ENCODE measurements around the gene CROCC.
"Not testable (repeated sequence)": the region's sequence is repeated elsewhere in the genome, so short reads cannot be mapped to it uniquely, and the experiment has no call there.

CROCC gene

DNA sequence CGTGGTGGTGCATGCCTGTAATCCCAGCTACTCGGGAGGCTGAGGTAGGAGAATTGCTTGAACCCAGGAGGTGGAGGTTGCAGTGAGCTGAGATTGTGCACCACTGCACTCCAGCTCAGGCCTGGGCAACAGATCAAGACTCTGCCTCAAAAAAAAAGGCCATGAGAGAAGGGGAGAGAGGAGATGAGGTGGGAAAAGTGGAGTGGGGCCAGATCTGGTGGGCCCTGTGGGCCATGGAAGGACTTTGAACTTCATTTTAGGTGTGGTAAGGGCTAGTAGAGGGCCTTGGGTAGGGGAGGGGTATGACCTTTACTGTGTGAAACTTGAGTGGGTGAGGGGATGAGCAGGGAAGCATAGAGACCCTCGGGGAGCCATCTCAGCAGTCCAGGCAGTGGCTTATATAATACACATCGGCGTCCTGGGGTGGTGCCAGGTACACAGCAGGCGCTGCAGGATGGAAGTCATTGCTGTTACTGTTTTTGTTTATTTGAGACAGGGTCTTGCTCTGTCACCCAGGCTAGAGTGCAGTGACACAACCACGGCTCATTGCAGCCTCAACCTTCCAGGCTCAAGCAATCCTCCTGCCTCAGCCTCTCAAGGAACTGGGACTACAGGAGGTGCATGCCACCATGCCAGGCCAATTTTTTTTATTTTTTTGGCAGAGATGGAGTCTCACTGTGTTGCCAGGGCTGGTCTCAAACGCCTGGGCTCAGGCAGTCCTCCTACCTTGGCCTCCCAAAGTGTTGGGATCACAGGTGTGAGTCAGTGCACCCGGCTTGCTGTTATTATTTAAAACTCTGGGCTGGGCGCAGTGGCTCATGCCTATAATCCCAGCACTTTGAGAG is 5.5 kb upstream of the CROCC start:
- not testable (repeated sequence) for DNase-seq

DNA sequence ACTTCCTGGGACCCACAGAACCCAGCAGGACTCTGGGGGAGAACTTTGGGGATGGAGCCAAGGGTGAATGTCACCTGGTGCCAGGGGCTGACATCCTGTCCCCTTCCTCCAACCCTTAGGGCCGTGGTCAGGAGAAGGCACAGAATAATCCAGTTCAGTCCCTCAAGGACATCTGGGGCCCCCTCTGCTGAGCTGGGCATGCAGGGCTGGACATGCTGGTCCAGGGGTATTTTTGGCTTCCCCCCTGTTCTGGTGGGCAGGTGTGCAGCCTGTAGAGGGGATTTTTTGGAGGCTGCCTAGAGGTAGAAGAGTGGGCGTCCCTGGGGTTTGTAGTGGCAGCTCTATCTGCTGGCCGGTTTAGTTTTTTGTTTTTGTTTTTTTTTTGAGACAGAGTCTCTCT is 3.4 kb upstream of the CROCC start:
- DNase-seq: no peak

DNA sequence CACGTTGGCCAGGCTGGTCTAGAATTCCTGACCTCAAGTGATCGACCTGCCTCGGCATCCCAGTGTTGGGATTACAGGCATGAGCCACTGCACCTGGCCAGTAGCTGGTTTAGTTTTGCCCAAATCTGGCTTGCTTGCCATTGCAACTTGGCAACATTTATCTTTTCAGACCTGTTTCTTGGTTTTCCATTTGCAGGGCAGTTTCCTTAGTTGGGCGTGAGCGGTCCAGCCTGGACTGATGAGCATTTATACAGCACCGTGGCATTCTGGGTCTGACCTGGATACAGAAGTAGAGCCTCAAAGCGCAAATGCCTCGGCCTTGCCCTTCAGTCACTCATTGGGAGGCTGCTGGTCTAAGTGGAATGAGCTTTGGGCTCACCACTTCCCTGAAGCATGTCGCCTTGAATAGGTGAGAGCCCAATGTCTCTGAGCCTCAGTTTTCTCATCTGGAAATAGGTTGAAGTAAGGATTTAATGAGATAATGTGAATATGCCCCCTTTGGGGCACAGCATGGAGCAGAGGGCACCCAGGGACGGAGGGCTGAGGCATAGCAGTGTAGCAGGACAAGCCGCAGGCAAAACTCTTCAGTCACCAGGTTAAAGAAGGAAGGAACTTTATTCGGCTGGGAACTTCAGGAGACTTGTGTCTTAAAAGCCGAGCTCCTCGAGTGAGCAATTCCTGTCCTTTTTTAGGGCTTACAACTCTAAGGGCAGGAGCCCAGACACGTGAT is 2.6 kb upstream of the CROCC start:
- not testable (repeated sequence) for DNase-seq

DNA sequence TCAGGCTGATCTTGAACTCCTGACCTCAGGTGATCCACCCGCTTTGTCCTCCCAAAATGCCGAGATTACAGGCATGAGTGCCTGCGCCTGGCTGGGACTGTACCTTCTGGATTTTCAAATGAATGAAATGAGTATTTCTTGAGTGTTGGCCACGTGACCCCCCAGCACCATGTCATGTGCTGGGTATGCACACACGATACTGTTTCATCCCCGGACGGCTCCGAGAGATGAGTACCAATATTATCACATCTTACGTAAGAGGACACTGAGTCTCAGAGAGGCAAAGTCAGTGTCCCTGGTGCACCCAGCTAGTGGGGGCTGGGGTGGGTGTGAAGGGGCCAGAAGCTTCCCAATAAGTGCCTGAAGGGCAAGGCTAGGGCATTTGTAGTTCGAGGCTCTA is 780 bp upstream of the CROCC start:
- DNase-seq: no peak

DNA sequence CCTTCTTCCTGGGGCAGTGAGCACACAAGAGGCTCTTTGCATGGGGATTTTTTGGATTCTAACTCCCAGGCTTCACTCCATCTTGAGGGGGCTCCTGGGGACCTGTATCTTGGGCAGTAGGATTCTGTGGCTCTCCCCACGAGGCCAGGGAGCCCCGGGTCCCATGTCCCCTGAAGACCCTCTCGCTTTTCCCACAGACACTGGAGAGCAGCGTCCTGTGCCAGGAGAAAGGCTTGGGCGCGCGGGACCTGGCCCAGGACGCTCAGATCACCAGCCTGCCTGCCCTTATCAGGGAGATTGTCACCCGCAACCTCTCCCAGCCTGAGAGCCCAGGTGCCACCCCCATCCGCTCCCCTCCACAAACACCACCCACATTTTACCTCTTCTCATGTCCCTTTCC is 735 bp downstream of the CROCC start:
- no peak for DNase-seq

DNA sequence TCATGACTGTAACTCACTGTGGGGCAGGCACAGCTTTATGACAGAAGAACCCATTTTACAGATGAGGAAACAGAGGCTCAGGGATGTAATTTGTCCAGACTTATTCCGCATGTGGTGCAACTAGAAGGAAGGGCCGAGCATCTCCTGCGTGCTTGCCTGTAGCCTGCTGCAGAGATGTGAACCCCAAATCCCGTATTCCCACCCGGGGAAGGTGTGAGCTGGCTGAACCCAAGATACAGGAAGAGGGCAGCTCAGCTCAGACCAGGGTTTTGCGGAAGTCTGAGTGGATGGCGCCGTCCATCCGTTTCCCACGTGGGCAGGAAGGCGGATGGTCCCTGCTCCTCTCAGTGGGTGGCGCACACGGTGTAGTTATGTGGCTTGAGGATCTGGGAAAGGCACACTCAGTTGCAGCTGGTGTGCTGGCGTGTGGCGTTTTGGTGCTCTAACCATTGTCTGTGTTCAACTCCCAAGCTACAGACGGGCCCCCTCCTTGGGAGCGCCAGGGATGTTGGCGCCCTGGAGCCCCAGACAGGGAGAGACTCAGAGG is 1.2 kb downstream of the CROCC start:
- no peak for DNase-seq

DNA sequence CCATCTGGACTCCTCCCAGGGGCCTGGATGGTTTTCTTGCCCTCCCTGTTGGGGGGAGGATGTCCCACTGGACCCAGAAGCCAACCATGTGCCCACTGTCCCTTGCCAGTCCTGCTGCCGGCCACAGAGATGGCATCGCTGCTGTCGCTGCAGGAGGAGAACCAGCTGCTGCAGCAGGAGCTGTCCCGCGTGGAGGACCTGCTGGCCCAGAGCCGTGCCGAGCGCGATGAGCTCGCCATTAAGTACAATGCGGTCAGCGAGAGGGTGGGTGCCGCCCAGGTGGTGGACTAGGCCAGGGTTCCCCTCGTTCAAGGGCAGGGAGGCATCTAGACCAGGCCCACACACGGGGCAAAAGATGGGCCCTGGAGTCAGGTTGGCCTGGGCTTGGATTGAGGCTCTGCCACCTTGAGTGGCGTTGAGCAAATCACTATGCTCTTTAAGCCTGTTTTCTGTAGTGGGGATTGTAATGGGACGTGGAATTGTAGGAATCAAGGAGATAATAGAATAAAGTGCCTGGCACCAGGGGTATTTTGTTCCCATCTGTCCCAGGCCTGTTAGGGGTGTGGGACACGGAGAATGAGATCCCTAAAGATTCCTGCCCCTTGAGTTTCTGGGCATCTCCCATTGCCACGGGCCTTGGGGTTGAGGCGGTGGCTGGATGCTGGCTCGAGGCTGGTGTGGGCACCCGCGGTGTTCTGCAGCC is 2.6 kb downstream of the CROCC start:
- no peak for DNase-seq

DNA sequence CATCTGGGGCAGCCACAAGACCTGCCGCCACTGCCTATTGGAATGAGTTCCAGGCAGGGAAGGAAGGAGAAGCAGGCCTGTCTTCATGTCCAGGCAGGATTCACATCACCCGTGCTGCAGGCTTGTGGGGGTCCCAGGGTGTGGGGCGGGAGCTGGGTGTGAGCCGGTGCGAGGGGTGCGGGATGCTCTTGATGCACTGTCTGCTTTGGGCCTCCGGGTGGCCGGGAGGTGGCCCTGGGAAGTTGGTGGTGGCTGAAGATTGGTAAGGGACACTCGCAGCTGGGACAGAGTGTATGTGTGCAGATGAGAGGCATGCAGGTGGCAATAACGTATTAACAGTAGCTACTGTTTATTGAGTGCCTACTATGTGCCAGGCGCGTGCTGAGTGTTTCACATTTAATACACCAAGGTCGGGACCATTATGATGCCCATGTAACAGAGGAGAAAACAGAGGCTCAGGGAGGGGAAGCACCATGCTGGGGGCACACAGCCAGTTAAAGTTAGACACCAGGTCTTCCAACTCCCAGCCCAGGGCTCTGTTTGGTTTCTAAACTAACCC is 3.3 kb downstream of the CROCC start:
- no peak for DNase-seq

DNA sequence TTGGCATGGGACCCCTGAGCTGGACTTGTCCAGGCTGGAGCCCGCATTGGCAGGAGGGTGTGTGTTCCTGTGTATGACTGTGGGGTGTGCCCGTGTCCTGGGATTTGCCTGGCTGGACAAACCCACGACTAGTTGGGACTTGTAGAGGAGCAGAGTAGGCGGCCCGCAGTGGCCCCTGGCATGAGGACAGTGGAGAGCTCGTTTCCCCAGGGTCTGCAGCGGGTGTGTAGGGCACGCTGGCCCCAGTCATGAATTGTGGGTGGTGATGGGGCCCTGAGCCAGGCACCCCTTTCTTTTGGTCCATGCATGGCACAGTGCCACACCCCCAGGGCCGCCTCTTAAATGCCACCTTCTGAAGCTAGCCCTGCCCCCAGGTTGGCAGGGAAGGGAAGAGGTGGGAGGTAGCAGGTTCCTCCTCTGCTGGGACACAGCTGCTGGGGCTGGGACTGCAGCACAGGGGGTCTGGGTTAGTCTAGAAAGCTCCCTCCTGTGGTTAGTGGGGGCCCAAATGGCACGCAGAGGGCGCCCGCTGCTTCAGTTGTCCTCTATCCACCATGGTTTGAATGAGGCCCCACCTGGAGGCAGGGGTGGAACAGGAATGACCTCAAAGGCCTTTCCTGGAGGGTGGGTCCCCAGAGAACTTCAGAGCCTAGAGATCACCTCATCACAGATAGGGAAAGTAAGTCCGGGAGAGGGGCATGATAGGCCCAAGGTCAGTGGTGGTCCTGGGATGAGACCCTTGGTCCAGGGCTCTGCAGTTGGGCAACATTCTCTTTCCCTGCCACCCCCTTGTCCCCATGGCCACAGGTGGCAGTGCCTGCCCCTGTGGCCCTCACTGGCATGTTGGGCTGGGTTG is 4.1 kb downstream of the CROCC start:
- no peak for DNase-seq

DNA sequence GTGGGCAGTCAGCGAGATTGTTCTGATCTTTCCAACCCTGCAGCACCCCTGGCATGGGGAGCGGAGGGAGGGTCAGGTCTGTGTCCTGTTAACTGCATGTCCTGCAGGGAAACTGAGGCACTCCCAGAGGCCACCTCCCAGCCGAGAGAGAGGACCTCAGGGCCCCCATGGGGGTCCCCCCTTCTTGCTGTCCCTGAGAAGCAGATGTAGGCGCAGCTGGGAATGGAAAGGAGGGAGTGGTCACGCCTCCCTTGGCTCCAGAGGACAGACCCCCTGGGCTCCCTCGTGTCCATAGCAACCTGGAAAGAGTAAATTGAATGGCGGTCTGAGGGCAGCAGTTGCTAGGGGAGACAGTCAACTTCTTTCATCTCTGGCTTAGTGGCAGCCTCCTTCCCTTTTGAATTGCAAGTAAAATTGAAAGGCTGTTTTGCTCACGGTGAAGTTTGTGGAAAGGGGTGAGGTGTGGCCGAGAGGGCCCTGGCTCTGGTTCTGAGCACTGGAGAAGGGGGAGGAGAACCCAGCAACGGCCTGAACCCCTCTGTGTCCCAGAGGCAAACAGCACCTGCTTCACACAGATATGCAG is 4.9 kb downstream of the CROCC start:
- no peak for DNase-seq

DNA sequence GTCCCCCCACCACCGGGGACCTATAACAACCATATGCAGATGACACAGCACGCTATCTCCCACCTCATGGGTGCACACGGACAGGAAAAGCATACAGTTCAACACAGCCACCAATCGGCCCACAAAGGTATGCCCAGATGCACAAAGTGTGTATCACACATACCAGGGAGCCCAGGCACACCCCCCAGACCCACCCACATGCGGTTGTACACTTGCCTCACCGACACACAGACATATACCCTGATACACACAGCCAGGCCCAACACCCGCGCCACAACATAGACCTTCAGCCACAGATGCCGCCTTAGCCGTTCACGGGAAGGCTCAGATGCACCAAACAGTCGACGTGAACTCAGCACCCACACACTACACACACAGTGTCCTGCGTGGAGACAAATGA is 5.5 kb downstream of the CROCC start:
- no peak for DNase-seq

DNA sequence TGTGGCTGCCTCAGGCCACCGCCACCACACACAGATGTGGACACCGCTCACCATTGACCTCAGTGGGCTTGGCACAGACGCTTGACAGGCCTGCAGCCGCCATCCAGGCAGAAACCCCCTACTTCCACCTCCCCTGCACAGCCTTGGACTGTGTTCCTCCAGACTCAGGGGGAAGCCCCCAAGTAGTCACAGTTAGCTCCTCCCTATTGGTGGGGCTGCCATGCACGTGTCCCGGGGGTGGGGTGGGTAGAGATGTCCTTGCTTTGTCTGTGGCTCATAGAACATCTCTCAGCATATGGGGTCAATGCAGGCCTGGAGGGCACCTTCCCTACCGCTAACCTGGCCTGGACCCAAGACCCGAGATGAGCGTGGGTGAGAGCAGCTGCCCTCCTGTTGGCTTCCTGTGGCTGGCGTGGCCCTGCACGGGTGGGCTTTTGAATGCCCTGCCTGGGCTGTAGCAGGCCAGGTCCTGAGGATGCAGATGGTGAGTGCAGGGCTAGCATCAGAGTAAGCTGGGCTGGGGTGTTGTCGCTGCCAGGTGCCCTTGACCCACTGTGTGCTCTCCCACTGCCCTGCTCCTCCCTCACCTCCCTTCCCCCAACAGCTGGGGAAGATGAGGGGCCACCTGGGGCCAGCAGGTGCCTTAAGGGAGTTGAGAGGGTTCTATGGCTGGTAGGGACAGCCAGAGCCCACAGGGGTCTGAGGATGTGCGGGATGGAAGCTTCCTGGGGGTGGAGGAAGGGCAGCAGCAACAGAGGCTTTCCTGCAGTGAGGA is 6.2 kb downstream of the CROCC start:
- DNase-seq: no peak

DNA sequence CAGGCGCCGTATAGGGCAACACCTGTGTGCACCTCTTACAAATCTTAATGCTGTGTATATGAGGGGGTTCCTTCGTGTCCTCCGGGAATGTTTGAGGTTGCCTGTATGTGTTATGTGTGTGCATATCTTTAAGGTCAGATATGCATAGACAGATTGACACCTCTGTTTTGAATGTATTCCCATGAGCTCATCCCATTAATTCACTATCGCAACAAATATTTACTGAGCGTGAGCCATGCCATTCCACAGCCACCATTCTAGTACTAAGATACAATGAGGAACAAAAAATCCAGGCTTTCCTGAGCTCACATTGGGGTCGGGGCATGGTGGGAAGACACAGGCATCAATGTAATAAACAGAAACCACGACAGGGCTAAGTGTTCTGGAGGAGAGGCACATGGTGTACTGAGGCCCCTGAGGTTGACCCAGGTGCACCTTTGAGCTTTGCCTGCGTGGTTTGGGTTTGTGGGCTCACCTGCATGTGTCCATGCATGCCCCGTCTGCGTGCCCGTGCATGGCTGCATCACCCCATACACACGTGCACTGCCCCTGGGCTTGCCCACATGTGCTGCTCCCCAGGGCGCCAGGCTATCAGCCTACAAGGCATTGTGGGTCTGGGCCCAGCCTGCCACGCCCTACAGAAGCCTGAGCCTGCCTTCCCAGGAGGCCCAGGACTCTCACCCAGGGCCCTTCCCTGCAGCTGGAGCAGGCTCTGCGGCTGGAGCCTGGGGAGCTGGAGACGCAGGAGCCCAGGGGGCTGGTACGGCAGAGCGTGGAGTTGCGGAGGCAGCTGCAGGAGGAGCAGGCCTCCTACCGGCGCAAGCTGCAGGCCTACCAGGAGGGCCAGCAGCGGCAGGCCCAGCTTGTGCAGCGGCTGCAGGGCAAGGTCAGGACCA is 7.7 kb downstream of the CROCC start:
- DNase-seq: not testable (repeated sequence)

DNA sequence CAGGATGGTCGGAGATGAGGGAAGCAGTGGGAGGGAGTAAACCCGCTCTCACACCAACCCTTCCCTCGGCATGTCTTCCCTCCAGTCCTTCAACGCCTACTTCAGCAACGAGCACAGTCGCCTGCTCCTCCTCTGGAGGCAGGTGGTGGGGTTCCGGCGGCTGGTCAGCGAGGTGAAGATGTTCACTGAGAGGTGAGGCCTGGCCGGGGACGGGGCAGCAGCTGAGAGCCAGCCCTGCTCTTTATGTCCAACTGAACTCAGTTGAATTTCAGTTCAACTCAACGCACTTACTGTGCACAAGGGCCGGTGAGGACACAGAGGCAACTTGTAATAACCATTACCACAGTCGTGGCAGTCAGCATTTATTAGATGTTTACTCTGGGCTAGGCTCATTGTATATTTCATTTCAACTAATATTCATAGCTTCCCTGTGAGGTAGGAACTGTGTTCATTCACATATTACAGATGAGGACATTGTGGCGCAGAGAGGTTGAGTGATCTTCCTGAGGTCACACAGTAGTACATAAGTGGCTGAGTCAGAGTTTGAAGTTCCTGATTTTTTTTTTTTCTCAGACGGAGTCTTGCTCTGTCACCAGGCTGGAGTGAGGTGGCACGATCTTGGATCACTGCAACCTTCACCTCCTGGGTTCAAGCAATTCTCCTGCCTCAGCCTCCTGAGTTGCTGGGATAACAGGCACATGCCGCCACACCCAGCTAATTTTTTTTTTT is 9.6 kb downstream of the CROCC start:
- DNase-seq: not testable (repeated sequence)

DNA sequence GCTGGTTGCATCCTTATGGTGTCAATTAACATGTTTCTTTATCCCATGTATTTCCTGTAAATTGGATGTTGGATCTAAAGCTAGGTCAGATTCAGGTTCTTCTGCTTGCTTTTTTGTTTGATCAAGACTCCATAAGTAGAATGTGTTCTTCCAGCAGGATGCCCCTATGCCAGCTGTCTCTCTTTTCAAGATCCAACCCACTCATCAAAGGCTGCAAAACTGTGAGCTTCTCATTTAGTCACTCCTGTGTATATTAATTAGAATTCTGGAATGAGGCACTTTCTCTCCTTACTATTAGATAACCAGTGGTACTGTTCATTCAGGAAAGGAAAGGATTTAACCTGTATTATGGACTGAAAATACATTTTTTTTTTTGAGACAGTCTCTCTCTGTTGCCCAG is 12.2 kb downstream of the CROCC start:
- DNase-seq: not testable (repeated sequence)

DNA sequence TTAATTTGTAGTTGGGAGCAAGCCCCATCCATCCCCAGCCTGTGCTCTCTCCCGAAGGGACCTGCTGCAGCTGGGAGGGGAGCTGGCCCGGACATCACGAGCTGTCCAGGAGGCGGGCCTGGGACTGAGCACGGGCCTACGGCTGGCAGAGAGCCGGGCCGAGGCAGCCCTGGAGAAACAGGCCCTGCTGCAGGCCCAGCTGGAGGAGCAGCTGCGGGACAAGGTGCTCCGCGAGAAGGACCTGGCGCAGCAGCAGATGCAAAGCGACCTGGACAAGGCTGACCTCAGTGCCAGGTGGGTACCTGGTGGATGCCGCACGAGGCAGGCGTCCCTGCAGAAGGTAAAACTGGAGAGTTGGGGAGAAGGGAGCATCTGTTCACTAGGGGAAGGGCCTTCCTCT is 14.8 kb downstream of the CROCC start:
- not testable (repeated sequence) for DNase-seq

DNA sequence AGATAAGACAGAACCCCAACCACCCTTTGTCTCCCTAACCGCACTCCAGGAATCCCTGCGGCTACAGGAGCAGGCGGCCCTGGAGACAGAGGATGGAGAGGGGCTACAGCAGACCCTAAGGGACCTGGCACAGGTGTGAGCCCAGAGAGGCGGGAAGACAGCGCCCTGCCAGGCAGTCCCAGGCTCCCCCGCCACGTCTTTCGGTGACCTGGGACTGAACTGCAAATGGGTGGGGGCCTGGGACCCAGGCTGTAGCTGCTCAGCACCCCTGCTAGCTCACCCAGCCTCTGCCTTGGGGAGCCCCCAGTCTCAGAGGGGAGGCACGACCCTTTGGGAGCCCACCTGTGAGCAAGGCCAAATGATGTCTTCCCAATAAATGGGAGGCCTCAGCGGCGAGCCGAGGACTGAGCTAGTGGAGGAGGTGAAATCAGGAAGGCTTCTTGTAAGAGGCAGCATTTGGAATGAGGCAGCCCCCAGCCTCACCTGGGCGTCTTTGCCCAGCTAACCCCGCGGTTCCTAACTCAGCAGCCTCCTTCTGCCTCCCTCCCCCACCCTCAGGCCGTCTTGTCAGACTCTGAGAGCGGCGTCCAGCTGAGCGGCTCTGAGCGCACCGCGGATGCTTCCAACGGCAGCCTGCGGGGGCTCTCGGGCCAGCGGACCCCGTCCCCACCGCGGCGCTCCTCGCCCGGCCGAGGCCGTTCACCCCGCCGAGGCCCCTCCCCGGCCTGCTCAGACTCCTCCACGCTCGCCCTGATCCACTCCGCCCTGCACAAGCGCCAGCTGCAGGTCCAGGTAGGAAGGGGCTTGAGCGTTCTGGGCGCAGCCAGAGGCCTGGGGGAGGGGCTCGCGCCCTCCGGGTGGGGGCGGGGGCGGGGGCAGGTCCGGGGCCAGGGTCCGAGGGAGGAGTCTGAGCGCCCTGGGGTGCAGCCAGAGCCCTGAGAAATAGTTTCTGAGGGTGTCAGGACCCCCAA is 16.9 kb downstream of the CROCC start:
- DNase-seq: no peak
